GM18517 (cell line): ENCODE measurements around the gene CBLB.

Experiments used
- ATAC-seq: cut with Tn5 transposase; IDR thresholded peaks from one replicate; pipeline ENCODE4 v1.9.1; 2021; ENCODE audit warnings: mild to moderate bottlenecking, moderate library complexity; ENCODE audit not compliant: unreplicated experiment

The CBLB gene

DNA sequence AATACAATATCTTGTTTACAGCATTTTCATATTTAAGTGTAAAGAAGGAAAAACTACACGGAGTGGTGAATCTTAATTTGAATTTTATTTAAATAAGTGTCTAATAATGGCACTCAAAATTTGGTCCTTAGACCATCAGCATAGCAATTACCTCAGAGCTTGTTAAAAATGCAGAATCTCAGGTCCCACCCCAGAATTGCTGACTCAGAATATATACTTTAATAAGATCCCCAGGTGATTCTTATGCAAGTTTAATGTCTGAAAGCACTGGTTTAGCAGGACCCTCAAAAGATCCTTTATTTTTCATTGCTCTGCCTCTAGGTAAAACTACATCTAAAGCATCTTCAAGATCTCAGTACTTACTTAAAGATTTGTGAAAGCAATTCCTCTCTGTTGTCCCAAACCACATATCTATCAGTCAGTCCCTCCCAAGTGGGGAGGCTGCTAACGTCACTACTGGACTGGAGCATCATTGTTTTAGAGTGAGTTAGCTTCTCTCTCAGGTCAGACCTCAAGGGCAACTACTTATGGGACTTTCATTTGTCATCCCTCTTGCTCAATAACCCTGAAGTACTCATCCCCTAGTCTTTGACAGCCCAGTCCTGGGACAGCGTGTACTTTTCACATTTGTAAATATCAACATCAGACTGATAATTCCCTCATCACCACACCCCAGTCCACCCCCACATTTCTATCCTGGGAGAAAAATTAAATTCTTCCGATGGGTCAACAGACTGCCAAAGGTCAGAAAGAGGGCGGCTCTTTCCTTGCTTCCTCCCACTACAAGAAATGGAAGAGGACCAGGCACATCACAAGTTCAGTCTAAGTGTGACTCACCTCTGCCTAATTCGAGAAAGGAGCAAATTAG, 76.7 kb downstream of the CBLB start:
- ATAC-seq: no peak

DNA sequence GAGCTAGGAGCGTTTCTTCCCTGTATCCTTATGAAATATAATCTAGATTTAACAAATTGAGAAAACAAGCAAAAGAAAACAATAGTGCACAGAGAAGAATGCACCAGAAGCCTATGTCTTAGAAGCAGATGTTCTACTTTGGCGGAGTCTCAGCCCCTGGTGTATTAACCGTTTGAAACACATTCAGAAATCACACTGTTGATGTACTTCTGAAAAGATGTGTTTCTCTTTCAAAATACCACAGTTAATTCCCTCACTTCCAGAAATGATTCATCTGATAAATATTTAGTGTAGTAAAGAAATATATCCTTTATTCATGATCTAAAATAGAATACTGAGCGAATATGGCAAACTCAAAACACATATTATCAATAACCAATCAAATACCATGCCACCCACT, 77.7 kb downstream of the CBLB start:
- ATAC-seq: no peak

DNA sequence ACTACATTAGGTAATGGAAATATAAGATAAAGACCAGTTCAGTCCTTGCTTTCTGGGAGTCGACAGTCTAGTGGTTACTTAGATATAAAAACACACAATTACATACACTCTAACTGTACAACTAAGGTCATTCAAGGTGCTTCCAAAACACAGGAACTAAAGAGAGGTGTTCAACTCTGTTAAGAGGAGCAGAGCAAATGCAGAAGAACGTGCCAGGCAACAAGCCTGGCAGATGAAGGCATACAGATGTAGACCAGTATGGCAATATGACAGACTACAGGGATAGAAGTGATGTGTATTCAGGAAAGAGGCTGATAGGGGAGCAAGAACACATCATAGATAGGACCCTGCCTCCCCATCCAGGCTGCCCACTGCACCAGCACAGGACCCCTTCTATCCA, 78.3 kb downstream of the CBLB start:
- no peak for ATAC-seq

DNA sequence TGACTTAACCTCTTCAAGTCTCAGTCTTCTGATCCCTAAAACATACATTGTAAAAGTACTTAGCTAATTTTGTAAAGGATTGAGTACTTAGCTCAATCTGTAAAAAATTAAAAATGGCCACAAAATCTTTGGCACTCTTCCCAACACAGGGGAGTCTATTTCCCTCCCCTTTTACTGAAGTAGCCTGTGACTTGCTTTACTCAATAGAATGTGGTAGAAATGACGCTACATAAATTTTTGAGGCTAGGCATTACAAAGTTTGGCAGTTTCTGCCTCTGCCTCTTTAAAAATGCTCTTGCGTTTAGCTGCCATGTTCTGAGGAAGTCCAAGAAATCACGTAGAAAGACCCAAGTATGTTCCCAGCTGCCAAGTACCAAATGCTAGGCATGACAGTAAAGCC, 80.2 kb downstream of the CBLB start:
- ATAC-seq: no peak

DNA sequence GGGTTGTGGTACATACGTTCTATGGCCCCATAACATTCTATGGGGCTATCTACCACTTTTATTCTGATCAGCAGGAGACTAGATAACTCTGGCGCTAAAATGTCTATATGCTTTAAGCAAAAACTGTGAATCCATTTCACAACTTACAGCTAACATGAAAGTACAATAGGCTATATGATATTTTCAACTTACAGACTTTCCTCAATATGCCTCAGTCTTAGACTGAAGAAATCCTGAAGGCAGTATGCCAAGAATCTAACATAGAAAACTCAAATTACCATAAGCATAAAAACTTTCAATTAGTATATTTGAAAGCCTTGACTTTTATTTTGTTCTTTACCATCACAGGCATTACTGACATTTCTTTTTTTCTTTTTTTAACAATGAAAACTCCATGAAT, 81.4 kb downstream of the CBLB start:
- no peak for ATAC-seq

DNA sequence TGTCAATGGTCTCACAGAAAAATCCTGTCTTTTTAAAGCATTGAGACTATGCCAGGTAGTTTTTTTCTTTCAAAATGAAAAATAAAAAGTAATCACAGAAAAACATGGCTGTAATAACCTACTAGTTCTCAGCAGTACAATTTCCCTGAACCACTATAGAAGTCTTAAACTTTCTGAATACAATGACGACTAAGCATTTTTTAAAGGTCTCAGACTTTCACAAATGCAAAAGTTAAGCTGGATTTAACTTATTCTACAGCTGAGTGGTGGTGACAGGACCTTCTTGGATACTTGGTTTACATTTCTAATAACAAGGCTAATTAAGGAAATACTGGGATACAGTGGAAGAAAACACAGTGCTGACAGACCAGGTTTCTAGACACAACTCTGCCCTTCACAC, 81.8 kb downstream of the CBLB start:
- no peak for ATAC-seq

DNA sequence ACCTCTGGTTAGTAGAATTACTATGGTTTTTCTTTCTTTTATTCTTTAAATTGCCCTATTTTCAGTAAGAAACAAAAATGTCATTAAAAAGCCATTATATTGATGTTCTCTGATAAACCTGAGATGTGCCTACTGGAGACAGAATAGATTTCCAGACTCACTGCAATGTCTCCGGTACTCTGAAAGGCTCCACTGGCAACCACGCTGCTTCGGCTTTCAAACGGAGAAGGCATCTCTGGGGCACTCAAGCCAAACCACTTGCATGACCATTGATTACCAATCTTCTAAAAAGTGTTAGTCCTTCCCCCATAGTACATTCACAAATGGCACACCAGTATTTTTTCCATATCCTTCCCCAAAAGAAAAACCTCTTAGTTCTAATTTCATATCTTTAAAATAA, 82.6 kb downstream of the CBLB start:
- no peak for ATAC-seq

DNA sequence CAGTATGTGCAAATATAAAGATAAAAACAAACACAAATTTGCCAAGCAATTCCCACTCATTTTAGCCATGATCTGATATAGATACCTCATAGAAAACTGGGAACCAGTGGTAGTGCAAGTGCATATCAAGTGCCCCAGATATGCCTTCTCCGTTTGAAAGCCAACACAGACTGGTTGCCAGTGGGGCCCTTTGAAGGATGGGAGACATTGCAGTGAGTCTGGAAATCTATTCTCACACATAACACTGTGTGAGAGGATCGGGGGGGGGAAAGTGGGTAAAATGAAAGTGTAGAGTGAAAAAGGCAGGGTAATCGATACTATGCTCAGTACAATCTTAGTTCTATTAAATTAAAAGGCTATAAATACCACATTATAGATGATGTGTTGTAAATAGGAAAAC, 83.0 kb downstream of the CBLB start:
- ATAC-seq: no peak

DNA sequence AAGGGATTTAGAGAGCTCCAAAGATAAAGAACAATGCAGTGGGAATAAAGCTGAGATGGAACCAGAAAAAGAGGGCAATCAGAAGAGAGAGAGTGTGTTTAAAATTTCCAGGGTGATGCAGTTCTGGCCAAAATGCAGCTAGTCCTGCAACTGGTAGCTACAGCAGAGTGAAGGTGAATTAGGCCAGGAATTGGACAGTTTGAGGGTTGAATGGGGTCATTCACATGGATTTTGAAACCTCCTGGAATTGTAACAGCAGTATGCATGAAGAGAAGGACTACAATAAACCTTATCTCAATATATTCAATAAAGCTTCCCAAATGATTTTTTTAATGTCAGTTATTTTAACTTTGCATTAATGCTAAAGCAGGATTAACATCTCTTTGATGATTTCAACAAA, 85.2 kb downstream of the CBLB start:
- ATAC-seq: no peak

DNA sequence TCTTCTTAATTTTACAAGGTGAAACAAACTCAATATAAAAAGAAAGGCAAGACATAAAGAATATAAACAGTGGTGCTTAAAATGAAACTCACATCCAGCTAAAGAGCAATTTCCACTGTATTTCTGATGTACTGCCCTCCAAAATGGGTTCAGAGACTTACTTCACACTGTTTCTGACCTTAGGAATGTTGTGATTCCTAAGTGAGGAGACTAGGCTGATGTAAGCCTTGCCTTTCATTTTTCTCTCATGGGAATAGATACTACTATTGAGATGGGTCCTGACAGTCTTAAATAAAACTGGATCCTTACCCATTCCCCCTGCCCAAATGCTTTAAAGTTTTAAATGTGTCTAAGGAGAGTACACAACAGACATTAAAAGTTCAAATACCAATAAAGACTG, 86.9 kb downstream of the CBLB start:
- ATAC-seq: no peak

DNA sequence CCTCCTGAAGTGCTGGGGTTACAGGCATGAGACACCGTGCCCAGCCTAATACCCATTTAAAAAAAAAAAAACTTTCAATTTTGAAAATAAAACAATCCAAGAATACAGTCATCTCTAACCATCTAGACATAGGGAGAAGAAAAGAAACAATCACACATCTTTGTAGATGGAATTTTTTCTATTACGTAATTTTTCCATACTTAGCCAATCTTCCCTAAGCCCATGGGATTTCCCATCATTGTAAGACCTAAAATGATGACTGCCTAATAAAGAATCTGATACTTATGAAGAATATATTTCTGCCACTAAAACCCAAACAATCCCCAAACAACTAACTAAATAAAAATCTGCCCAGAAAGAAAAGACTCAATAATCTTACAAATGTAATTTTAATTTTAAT, 88.7 kb downstream of the CBLB start:
- no peak for ATAC-seq

DNA sequence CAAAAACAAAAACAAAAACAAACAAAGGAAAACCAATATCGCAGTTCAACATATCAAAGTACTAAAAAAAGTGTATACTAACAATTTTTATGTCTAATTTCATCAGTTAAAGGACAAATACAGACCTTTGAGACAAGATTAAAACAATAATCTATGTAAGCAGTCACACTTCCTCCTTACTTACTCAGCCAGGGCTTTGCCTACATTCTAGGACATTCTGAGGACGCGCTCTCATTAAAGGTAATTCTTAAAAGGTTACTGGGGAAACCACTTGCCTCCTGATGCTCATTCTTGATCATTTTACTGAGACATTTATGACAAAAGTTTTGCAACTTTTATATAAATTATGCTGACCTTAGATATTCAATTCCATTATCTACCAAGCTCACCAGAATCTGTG, 93.4 kb downstream of the CBLB start:
- ATAC-seq: no peak

DNA sequence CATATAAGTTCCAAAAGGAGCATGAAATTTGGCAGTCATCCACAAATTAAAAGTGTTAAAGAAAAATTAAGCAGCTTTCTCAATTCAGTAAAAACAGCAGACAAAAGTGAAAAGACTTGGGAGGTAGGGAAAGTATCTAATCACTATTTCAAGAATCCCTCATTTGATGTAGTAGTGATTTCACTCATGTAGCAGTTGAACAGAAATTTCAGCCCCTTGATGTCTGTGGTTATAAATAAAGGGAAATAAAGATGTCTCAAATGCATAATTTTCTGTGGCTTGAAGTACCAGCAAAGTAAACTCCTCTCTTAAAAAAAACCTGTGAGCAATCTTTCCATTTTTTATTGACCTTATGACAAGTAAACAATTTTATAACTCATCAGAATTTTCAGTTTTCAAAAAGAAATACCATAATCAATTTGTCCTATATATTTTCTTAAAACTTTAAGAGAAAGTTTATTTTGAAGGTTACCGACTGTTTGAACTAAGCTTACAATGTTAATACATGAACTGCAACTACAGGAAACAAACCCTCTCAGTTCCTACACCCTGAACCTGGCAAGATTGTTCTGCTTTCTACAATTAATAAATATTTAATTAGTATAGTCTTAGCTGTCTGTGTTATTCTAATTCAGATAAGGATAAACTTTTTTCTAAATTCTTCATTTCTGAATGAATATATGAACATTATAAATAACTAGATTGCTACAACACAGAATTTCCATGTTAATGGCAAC, 94.2 kb downstream of the CBLB start:
- no peak for ATAC-seq

DNA sequence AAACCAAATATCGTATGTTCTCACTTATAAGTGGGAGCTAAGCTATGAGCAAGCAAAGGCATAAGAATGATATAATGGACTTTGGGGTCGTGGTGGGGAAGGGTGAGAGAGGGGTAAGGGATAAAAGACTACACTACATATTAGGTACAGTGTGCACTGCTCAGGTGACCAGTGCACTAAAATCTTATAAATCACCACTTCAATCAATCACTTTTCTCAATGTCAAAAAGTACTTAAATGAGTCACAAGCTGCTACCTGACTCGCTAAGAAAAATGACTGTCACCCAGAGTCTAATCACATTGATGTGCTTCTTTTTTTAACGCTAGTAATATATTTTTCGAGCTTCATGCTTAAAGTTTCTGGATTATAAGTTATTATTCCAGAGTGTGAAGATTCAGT, 95.5 kb downstream of the CBLB start:
- ATAC-seq: no peak

DNA sequence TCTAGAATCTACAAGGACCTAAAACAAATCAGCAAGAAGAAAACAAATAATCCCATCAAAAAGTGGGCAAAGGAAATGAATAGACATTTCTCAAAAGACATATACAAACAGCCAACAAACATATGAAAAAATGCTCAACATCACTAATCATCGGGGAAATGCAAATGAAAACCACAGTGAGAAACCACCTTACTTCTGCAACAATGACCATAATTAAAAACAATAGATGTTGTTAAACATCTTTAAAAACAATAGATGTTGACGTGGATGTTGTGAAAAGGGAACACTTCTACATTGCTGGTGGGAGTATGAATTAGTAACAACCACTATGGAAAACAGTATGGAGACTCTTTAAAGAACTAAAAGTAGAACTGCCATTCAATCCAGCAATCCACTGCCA, 96.2 kb downstream of the CBLB start:
- no peak for ATAC-seq

DNA sequence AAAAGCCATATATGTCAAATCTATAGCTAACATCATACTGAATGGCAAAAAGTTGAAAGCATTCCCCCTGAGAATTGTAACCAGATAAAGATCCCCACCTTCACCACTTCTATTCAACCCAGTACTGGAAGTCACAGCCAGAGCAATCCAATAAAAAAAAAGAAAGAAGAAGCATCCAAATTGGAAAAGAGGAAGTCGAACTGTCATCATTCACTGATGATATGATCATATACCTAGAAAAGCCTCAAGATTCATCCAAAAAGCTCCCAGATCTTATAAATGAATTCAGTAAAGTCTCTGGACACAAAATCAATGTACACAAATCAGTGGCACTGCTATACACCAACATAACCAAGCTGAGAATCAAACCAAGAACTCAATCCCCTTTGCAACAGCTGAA, 97.4 kb downstream of the CBLB start:
- no peak for ATAC-seq

DNA sequence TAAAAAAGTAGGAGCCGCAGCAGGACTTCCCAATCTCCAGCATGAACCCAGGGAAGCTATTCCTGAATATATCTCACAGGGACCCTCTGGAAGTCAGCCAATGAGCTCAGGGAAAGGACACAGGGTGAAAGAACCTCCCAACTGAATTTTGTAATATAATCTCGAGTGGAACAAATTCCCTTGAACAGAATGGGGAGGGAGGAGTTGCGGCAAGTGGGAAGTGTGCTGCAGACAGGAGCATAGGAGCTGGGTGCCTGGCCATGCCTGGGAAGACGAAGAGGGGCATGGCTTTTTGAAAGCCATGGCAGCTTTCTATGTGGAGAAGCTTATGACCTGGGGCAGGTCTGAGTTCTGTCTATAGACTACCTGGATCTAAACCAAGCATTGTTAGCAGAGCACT, 98.4 kb downstream of the CBLB start:
- ATAC-seq: no peak

DNA sequence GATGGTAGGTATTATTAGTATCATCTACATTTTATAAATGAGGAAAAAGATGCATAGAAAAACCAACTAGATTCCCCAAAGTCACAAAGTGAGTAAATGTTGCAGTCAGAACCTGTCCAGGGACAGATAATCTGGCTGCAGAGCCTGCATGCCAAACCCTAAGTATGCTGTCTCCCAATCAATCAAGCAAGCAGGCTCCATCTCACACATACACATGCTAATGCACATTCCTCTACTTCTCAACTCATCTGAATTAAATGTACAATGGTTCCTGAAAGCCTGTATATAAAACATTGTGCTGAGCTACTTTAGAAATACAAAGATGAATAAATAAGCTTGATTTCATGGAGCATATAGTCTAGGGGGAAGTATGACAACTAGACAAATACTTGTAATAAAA, 101.0 kb downstream of the CBLB start:
- ATAC-seq: no peak

DNA sequence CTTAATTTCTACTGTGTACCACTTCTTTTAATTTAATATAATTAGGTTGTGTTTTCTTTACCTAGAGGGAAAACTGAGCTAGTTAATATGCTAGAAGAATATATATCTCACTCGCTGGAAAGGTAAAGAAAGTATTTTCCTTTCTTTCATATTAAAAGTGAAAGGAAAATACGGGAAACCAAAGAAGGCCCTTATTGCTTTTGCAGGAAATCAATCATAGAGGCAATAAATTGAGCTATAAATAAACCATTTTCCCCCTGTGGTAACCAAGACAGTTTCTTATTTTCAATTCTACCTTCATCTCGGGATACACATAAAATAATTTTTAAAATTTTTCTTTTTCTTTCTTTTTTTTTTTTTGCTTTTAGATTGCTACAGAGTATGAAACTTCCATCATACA, 101.6 kb downstream of the CBLB start:
- ATAC-seq: no peak

DNA sequence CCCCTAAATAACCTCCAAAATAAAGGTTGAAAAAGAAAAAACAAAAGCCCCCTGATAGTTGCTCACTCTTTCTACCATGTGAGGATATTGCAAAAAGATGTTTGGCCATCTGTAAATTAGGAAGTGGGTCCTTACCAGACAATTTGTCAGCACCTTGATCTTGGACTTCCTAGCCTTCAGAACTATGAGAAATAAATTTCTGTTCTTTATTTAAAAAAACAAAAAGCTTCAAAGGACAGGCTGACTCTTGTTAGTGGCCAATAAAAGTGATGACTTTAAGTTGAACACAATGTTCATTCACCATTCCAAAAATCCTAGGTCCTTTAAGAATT, 103.5 kb downstream of the CBLB start:
- ATAC-seq: no peak

DNA sequence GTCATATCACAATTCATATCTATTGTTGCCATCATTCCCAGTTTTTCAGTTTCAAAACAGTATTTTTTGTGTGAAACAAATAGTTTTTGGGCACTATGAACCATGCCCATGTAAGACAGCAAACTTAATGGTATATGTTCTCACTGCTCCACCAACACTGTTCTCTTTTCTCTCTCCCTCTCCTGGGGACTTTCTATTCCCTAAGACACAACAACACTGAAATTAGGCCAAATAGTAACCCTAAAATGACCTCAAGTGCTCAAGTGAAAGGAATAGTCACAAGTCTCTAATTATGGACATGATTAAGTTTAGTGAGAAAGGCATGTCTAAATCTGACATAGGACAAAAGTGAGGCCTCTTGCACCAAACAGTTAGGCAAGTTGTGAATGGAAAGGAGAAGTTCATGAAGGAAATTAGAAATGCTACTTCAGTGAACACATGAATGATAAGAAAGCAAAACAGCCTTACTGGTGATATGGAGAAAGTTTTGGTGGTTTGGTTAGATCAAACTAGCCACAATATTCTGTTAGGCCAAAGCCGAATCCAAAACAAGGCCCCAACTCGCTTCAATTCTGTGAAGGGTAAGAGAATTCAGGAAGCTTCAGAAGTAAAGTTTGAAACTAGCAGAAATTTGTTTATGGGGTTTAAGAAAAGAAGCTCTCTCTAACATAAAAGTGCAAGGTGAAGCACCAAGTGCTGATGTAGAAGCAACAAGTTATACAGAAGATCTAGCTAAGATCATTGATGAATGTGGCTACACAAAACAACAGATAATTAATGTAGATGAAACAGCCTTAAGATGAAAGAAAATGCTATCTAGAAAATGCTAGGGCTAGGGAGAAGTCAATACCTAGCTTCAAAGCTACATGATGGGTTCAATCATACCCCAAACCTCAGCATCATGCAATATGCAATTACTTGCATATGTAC, 104.2 kb downstream of the CBLB start:
- ATAC-seq: no peak

DNA sequence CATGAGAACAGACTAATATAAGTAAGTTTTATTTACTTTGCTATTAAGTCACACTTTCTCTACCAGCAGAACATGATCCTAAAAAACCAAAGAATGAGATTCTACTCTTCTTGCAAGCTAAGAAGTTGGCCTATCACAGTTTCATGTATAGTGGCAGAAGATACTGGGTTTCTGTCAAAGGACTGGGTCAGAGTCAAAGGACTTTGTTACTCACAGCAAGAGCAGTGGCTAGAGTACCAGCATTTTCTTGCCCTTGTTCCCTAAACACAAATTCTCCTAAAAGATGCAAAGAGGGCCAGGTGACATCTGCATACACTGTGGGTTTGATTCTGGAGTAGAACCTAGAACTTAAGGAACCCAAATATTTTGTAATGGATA, 105.2 kb downstream of the CBLB start:
- ATAC-seq: no peak
